HG02610 (cell line): ENCODE results near the gene ACBD3.

Experiments
- ATAC-seq: cut with Tn5 transposase; IDR thresholded peaks from one replicate; pipeline ENCODE4 v1.9.1; 2021; ENCODE audit warnings: mild to moderate bottlenecking, moderate library complexity; ENCODE audit not compliant: unreplicated experiment

The ACBD3 gene

DNA sequence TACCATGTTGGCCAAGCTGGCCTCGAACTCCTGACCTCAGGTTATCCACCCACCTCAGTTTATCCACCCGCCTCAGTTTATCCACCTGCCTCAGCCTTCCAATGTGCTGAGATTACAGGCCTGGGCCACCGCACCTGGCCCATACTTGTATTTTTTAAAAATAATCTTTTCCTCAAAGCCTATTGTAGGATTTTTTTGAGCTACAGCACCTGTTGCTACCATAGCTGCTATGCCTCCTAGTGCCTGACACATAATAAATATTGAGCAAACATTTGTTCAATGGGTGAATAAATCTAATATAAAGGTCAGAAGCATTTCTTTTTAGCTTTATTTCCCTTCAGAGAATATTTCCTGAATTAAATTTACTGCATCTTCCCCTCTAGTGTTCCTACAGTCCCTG lies 15.7 kb upstream of the ACBD3 start:
- no peak for ATAC-seq

- no peak for ATAC-seq
Measured at GRCh38 chr1:226201029-226201593, 14.6 kb upstream of the ACBD3 start.

- no peak for ATAC-seq
Measured at GRCh38 chr1:226199971-226200370, 13.4 kb upstream of the ACBD3 start.

DNA sequence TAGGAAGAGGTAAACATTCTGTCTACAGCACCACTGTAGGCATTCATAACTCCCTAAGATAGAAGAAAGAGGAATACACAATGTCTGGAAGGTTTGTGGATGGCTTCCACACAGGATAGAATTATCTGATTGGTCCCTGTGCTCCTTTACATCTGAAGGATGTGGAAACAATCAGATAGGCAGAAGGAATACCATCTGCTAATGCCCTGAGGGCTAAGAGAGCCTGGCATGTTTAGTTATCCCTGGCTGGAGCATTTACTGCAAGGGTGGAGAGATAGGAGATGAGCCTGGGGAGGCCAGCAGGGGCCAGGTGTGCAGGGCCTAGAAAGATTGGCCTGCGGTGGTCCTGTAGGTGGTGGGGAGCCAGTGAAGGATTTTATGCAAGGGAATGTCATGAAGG lies 8.6 kb upstream of the ACBD3 start:
- ATAC-seq = no peak

DNA sequence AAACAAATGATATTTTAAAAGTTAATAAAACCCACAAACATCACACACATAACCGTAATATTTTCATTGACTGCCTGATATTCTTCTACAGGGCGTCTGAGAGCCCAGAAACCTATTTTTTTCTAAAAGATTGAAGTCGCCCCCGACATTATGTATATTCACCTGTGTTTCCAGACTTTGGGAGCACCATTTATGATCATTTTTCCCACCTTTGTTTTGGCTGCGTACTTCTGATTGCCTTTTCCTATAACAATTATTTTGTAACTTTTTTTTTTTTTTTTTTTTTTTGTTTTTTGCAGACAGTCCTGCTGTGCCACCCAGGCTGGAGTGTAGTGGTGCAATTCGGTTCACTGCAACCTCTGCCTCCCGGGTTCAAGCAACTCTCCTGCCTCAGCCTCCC lies 839 bp upstream of the ACBD3 start:
- no peak for ATAC-seq

DNA sequence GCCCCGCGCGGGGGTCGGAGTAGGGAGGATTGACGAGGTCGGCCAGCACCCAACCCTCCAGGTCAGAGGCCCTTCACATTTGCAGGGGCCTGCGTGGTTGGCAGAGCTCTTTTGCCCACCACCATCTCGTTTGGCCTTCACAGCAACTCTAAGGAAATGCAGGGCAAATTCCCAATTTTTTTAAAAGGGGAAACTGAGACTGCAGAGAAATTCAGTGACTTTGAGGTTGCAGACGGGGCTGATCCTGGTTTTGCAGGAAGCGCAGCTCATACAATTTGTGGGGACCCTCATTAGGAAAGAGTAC lies 430 bp upstream of the ACBD3 start:
- ATAC-seq = no peak

GRCh38 chr1:226185141-226186036 lies 1.2 kb downstream of the ACBD3 start:
- ATAC-seq = no peak

- ATAC-seq = no peak
Measured at GRCh38 chr1:226181996-226182714, 4.4 kb downstream of the ACBD3 start.

- no peak for ATAC-seq
Measured at GRCh38 chr1:226176870-226177269, 9.7 kb downstream of the ACBD3 start.

DNA sequence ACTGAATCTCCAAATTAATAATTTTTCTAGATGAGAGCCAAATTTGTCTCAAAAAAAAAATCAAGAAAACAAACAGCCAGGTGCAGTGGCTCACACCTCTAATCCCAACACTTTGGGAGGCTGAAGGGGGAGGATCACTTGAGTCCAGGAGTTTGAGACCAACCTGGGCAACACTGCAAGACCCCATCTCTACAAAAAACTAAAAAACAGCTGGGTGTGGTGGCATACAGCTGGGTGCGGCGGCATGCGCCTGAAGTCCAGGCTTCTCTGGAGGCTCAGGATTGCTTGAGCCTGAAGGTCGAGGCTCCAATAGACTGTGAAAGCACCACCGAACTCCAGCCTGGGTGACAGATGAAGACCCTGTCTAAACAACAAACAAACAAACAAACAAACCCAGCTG lies 14.0 kb downstream of the ACBD3 start:
- ATAC-seq = no peak

DNA sequence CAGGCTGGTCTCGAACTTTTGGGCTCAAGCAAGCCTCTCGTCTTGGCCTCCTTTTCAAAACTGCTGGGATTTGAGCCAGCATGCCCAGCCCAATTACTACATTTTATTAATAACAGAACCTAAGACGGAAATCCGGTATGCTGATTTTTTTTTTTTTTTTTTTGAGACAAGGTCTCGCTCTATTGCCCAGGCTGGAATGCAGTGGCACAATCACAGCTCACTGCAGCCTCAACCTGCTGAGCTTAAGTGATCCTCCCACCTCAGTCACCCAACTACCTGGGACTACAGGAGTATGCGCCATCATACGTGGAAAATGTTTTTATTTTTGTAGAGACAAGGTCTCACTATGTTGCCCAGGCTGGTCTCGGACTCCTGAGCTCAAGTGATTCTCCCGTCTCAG lies 20.2 kb downstream of the ACBD3 start:
- no peak for ATAC-seq

DNA sequence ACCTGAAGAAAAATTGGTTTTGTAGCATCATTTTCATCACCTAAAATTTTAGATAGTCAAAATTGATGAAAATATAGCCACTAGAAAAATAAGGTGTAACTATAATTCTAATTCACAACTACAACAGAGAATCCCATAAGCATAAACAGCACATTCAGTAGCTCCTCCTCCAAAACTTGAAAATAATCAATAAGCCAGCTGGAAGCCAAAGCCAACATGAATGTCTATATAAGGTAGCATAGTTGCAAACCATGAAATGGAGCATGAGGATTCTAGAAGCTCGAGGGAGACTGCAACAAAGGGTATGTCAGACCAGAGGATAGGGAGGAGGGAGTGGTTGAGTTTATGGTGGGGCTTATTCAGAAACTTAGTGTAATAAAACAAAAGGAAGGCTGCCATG lies 22.4 kb downstream of the ACBD3 start:
- ATAC-seq = no peak

GRCh38 chr1:226162898-226163297 lies 23.6 kb downstream of the ACBD3 start:
- ATAC-seq = no peak

- ATAC-seq = no peak
Measured at GRCh38 chr1:226158983-226159382, 27.6 kb downstream of the ACBD3 start.

DNA sequence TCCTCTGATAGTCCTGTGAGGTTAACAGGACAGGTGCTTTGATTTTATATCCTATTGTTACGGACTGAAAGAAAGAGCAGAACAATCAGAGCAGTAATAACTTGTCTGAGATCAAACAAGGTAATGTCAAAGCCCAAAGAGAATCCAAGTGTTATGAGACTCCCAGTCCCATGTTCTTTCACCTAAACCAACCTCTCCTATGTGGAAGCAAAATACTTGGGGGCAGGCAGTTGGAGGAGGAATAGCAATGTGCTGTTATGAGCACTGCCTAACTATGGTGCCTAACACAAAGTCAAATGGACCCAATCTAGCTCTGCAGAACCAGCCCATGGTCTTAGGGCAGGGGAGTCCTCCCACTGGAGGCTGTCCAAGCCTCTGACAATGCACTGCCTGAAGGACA lies 28.1 kb downstream of the ACBD3 start:
- no peak for ATAC-seq

DNA sequence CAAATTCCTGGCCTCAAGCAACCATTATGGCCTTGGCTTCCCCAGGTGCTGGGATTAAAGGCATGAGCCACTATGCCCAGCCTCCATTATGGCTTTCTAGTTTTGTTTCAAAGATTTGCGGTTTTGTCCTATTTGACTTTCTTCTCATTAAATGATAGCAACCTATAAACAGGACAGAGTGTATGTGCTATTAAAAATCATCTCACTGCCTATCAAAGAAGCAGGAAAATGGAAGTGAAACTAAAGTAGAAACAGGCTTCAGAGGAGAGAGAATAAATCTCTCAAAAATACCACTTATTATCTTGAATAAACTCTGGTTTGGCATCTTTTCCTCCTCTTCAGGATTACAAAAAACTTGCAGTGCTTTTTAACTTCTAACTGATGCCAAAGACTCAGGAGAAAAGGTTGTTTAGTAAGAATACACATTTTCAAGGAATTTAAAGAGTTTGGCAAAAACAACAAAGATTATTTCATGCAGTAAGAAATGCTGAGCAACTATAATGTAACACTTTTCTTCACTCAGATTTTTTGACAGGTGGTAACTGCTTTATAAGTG lies 28.7 kb downstream of the ACBD3 start:
- no peak for ATAC-seq

DNA sequence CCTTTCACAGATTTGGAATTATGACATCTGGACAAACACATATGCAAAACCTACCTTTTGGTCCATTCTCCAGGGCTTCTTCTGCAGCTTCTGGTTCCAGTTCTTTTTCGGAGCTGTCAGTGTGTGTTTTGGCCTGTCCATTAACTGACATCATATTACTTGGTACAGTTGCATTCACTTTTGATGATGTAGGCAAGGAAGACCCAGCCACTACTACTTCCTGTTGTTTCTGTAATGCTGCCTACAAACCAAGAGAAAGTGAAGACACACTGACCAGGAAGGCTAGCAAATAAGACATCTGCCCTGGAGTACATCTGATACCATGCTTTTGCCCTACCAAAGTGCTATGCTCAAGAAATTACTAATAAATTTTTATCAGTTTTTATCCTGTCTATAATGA lies 31.9 kb downstream of the ACBD3 start:
- no peak for ATAC-seq

GRCh38 chr1:226149806-226150205 lies 36.7 kb downstream of the ACBD3 start:
- no peak for ATAC-seq

- no peak for ATAC-seq
Measured at GRCh38 chr1:226148121-226148648, 38.4 kb downstream of the ACBD3 start.

DNA sequence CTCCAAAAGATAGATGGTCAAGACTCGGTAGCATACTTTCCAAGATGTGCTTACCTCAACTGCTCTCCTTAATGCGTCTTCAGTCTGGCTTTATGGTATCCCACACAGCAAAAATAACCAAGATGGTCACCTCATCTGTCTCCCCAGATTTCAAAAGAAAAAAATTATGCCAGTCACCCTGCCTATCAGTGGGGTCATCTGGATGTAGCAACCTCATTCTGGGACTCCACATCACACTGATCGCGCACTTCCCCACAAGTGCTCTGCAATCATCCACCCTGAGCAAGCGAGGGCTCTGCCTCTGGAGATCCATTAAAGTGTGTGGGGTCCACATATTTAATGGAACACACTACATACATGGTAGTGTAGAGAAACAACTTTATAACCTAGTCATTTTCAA lies 42.5 kb downstream of the ACBD3 start:
- ATAC-seq = no peak

- ATAC-seq = no peak
Measured at GRCh38 chr1:226135709-226136108, 50.8 kb downstream of the ACBD3 start.
